H4 (cell line): ENCODE measurements around the gene LEMD2. TPM values are rescaled to one million over a fixed set of nuclear protein-coding genes. Genes with fewer than 3 reads are reported as not detected.

Source experiments
- DNase-seq: peaks from one replicate; pipeline ENCODE4 v3.0.0-alpha.2; 2015; ENCODE audit warnings: low spot score
- total RNA-seq: library from RNA; depleted of rRNA; stranded (reverse); fragments of >200 nt; shearing (Covaris generic); gene quantifications from 2 replicates; pipeline ENCODE4 v1.2.3, GENCODE V29; 2014; rRNA removed

Gene LEMD2
- total RNA-seq, 1 experiment from 2014 or later: 25.9 TPM

- DNase-seq: no peak
Observed at GRCh38 chr6:33721508-33721907, 67.4 kb downstream of the LEMD2 start.

Other genes starting within 250 kb of the LEMD2 start
- gene BAK1, start 208.9 kb downstream of the LEMD2 start, total RNA-seq: 16.3 and 18.8 TPM in 2 replicates
- 6.6 and 9.8 TPM in 2 replicates for gene ITPR3, start 167.8 kb downstream of the LEMD2 start, total RNA-seq
- gene UQCC2, start 77.4 kb downstream of the LEMD2 start, total RNA-seq: 55.1 and 86.8 TPM in 2 replicates
- gene IP6K3, start 42.2 kb downstream of the LEMD2 start, total RNA-seq: 0.06 TPM in 1 of 2 replicates, not detected in the other
- gene MLN, start 14.9 kb upstream of the LEMD2 start, total RNA-seq: not detected in 2 replicates